HG03558 (cell line): ENCODE data around the gene POLRMT.

ENCODE experiments used
- ATAC-seq: cut with Tn5 transposase; IDR thresholded peaks from one replicate; pipeline ENCODE4 v1.9.1; 2021; ENCODE audit warnings: moderate number of reproducible peaks; ENCODE audit not compliant: unreplicated experiment; ENCODE audit errors: extremely low read depth

POLRMT gene

DNA sequence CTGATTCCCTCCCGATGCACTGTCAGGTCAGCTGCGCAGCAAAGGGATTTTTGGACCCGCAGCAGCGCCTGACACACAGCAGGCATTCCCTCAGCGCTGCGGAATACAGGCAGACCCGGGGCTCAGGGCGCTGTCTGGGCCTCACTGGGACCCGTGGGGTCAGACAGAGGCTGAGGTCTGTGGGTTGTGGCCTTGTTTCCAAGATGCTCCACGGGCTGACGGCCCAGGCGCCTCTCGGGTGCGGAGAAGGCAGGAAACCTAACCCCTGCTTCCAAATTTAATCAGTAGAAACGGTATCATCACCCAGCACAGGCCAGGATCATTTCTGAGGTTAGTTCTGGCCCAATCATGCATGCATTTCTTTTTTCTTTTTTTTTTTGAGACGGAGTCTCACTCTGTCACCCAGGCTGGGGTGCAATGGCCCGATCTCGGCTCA lies 30.4 kb upstream of the POLRMT start:
- ATAC-seq, result no peak

DNA sequence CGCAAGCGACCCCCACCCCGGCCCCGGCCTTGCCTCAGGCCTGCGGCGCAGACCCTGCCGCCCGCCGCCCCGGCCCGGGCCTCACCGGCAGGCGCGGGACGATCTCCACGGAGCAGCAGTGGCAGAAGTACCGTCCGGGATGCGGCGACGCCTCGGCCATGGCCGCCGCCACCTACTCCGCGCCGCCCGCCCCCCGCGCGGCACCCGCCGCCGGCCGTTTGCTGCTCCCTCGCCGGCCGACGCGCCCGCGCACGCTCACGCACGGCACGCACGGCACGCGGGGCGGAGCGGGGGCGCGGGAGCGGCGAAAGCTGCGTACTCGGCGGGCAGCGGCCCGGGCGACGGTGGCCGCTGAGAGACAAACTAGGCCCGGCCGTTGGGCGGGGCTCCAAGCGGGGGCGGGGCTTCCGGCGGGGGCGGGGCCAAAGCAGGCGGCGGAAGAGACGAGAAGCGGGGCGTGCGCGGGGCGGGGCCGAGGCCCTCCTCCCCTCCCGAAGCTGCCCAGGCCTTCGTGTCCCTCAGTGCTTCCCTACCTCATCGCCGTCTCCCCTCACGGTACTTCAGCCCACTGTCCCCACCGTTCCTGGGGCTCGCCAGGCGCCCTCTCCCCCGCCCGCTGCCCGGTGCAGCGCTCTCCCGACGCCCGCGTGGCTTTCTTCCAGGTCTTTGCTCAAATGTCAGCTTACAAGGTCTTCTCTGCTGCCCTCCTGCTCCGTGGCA lies 29.8 kb upstream of the POLRMT start, which contains the start of gene RNF126:
Gene RNF126 (minus strand): TSS at position 253 of the 720 bp plus-strand sequence. CDS start 93 bp downstream, at position 160.
- no peak for ATAC-seq

DNA sequence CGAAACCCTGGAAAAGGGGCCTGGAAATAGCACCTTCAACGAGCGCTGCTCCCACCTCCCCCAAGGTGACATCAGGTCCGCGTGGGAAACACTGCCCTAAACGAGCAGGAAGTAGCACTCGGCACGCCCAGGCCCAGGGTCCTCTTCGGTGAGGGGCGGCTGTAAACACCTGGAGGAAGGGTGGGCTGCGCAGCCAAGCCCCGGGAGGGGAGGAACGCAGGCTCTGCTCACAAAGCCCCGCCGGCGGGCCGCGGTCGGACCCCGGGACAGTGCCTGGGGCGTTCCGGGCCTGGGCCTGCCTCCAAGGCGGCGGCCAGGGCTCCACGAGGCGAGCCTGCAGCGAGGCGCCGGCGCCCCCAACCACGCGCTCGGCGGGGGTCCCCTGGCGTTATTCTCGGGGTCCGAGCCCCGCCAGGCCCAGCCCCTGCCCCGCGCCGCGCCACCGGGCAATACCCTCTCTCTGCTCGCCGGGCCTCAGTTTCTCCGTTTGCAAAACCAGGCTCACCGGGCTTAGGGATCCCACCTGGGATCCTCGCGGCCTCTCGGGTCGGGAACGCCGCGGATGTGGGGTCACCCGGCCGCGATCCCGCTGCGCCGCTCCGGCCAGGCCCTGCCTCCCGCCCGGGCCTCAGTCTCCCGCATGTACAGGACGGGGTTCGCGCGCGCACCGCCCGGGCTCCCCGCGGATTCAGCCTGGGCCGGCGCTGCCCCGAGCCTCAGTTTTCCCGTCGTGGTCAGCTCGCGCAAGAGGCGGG lies 29.0 kb upstream of the POLRMT start:
- ATAC-seq, result no peak

DNA sequence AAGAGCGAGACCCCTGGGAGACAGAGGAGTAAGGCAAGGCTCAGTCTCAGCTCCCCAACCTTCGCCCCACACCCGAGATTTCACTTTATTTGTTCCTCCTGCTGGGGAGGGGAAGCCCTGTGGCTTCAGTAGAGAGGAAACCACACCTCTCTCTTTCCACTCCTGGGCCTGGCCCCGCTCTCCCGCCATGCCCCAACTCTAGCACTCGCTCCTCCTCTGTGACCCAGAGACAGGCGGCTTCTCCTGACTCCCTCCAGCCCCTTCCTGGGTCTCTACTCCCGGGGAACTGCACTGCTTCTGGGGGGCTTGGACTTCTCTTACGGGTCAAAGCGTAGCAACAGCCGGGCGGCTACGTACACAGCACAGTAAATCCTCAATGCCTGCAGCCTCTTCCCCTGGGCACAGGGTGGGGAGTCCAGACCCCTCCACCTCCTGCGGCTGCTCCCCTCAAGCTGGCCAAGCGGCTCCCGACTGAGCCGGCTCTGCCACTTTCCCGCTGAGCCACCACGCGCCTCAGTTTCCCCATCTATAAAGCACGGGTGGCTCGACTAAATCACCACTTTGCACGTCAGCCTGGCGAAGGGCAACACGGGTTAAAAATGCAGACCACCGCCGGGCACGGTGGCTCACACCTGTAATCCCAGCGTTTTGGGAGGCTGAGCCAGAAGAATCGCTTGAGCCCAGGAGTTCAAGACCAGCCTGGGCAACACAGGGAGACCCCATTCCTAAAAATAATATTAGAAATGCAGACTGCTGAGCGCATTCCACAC lies 28.3 kb upstream of the POLRMT start:
- no peak for ATAC-seq

DNA sequence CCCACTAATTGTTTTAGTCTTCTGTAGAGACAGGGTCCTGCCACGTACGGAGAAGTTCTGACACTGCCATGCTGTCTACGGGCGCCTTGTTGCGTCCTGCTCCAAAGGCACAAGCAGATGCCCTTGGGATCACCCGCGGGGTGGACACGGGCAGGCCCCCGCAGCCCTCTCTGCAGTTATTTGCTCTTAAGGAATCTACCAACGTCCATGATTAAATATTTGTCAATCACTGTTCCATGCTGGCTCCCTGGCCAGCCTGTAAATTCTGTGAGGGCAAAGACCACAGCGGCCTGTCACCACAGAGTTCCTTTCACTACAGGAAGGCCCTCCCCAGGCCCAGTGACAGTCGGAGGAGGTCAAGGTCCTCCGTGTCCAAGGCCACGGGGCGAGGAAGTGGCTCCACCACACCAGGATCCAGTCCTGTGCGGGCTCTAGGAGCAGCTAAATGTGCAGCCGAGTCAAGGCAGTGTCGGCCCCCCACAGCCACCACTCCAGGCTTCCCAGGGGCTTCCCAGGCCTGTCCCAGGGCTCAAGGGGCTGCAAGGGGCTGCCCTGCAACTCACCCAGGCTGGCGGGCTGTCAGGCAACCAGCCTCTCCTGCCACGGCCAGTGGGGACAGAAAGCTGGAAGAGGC lies 27.6 kb upstream of the POLRMT start:
- ATAC-seq, result no peak

DNA sequence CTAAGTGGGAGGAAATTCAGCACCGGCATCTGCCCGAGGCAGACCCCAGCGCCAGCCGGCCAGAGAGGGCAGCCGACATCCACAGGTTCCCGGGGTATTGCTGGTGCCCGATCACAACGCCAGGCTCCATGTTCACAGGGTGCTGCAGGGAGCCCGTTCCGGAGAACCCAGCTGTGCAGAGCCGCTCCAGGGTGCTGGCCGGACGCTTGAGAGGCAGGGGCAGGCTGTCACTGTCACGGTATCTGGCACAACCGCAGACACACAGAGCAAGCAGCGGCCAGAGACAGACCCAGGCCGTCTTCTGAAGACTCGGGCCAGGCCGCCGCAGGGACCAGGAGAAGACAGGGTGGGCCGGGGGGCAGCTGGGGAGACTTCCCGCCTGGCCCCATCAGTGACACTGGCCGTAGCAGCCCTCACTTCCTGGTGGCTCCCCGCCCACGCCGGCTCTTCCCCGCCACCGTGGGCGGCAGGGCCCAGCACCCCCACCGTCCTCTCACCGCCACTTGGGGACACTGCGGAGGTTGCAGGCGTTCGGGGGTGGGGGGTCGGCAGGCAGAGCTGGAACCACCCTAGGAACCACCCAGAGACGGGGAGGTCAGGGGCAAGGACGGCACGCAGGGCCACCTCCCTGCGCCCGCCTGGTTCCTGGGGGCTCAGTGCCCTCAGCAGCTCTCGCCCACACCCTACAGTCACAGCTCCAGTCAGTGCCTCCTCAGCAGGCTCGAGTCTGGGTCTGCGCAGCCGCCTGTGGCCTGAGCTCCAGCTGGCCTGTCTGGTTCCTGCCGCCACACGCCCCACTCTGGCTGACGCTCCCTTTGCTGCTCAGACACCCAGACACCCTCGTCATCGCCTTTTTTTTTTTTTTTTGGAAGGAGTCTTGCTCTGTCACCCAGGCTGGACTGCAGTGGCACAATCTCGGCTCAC lies 25.8 kb upstream of the POLRMT start:
- no peak for ATAC-seq

DNA sequence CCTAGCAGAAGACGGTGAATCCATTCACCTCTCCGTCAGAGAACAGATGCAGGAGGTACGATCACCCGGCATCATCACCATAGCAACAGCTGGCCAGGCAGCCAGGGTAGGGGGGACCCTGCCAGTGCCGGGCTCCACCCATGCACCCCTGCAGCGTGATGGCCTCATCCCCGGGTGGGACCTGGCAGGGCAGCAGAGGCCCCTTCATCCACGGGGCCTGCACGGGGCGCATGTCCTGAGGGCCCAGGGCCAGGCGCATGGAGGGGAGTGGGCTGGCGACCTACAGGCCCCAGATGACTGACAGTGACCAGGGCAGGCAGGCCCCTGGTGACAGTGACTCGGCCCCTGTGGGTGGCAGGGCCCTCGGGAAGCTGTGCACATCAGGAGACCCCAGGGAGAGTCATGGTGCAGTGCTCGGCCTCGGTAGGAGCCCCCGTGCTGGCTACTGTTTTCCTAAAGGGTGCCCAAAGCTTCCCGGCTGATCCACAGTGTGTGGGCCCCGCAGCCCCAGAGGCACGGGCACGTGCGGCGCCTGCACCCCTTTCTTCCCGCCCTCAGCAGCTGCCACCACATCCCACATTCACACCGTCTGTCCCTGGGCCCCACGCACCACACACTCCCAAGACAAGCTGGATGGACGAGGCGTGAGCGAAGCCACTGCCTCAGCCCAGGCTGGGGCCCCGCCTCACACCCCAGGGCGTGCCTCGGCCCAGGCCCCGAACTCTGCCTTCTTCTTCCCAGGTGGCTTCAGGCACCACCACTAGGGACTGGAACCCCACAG lies 24.9 kb upstream of the POLRMT start:
- no peak for ATAC-seq

DNA sequence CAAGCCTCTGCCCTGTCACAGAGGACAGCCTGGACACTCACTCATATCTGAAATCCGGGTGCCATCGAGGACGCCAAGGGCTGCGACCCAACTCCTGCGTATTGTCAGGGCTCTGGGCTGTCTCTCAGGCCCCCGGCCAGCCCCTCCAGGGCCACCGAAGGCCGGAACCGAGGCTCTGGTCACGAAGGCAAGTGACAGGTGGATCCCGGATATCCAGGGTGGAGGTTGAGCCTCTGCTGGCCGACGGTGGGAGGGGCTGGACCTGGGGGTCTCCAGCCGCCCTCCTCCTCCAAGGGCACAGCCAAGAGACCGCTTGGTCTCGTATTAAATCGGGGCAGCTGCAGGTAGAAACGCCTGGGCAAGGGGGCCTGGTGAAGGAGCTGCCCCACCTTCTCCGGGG lies 24.3 kb upstream of the POLRMT start:
- ATAC-seq, result no peak

DNA sequence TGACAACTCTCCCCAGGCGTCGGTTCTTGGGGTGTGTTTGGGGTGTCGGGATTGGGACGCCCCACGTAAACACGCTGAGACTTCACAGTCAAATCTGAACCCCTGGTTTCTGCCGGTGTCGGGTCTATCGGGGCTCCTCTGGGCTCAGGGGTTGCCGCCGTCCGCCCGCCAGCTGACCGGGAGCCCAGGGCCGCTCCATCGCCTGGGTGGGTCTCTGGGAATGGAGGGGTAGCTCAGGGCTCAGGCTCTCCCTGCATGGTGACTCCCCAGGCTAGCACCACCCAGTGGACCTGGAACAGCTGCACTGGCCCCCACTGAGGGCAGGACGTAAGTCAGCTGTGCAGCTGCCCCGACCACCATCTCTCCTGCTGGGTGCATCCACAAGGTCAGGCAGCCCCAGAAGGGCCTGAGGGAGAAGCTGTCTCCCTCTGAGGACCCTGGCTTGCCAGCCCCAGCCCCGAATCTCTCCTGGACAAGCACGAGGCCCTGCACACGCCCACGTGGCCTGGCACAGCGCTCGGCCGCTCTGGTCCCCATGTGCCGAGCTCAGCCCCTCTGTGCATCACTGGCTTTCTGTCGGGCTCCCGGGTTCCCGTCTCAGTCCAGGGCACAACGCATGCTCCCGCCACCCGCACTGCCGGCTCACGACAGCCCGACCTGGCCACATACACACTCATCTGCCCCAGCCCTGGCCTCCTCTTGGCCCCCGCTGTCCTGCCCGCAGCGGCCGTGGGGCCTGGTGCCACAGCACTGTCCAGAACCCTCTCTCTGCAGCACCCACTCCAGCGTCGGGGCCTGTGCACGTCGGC lies 23.6 kb upstream of the POLRMT start:
- no peak for ATAC-seq

DNA sequence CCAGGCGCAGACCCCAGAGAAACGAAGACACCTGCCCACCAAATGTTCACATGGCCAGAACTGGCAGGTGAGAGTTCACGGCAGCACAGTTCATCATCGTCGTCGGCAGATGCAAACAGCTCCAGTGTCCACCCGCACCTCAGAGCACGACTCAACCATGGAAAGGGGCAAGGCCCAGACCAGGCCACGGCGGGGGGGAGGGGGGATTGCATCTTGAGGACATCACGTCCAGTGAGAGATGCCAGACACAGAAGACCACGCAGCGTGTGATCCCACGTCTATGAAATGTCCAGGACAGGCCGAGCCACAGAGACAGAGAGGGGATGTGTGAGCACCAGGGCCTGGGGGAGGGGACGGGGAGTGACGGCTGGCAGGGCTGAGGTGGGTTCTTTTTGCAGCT lies 22.4 kb upstream of the POLRMT start:
- ATAC-seq, result no peak

DNA sequence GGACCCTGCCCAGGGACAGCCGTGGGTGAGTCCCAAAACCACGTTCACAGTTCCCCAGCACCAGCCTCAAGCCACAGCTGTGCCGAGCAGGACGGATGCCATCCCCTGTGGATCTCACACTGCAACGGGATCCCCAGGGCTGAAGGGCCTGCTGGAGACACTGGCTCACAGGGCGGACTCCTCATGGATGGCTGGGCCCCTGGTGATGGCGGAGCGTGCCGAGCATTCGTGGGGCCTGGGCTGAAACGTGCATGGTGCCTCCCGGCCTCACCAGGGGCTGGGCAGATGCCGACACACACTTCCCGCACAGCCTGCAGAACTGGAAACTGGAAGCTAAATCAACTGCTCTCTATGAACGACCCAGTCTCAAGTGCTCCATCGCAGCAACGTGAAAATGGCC lies 20.1 kb upstream of the POLRMT start:
- no peak for ATAC-seq

DNA sequence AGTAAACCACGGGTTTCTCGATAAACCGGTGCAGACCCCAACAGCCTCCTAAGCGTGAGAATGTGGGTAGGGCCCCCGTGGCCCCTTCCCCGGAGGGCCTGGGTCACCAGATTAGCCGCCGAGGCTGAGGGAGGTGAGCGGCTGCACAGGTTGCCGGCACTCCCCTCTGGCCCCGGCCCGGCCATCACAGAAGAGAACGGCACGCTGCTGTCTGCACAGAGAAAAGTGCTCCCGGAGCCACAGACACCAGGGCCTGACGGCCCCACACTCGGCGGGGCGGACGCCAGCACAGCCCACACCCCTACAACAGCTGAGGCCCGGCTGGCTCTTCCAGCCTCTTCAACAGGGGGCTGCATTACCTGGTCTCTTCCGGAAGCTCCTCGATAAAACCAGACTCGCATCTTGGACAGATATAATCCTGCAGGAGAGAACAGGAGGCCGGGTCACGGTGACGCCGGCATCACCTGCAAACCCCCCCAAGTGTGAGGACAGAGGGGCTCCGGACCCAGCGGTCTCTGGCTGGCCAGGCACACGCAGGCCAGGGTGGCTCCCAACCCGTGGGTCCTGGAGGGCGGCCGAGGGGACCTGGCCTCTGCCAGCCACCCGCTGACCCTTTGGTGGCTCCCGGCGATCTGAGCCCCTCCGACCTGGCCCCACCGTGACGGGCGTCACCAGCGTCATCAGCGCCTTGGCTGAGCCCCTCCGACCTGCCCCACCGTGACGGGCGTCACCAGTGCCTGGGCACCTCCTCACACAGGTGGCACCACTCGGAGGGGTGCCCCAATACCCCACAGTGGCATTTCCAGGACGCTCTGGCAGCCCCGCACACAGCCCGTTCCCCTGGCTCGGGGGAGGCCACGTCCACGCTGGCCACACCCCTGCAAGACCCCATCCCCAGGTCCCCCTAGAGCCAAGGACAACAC lies 19.4 kb upstream of the POLRMT start:
- ATAC-seq, result no peak

DNA sequence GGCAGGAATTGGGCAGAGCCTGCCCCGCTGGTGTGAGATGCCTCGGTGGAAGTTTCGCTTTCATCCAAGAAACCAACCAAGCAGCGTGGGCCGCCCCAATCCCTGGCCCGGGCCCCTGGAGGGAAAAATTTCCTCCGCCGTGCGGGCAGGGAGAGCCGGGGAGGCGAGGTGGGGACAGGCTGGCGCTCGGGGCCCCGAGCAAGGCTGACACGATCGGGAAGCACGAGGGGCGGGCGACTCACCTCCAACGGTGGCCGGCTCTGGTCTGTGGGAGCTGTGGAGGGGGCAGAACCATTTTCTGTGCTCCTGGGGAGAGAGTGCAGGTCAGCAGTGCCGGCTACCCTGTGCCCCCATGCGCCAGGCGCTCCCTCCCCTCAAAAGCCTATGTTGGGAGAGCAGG lies 18.7 kb upstream of the POLRMT start:
- no peak for ATAC-seq

DNA sequence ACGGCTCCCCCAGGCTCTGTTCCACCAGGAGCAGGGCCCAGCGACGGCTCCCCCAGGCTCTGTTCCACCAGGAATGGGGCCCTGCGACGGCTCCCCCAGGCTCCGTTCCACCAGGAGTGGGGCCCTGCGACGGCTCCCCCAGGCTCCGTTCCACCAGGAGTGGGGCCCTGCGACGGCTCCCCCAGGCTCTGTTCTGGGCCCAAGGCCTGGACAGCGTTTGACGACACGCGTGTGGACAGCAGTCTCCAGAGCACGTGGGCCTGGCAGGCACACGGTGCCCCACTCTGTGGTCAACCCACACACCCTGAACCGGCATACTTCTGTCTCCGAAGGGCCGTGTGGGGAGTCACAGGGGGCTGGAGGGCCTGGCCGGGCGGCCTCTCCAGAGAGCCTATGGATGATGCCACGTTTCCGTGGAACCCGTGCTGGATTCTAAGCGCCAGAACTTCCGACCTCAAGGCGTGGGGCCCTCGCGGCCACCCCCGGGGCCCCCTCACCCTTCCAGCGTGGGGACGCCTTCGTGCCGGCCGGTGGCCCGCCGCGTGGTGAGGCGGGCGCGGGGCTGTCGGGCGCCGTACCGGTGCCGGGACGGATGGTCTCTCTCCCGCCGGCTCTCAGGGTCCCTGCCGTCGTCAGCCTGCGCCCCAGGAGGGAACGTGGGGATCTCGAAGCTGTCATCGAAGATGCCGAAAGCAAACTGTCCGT lies 17.9 kb upstream of the POLRMT start:
- no peak for ATAC-seq

DNA sequence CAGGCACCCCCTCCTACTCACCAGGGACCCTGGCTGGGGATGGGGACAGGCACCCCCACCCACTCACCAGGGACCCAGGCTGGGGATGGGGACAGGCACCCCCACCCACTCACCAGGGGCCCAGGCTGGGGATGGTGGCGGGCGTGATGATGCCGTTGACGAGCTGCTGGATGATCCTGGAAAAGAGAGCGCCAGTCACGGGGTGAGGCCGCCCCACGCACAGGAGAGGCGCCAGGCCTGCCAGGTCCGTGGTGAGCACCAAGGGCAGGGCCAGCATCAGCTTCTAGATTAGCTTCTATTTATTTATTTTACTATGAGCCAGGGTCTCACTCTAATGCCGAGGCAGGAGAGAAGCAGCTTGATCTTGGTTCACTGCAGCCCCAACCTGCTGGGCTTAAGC lies 16.8 kb upstream of the POLRMT start:
- no peak for ATAC-seq
